BLaER1 treated with 17β-estradiol and CSF1 and Interleukin-3, amounts not matched to agents 10 nM and 100 nM (cell line): ENCODE data around the gene ECE1.

Experiments used
- H3K27ac ChIP-seq, 11 experiments: shearing (Covaris generic); formaldehyde crosslinking; 2 replicates each; pipeline ENCODE4 v1.8.1; 2022
- H3K27me3 ChIP-seq, 11 experiments: shearing (Covaris generic); formaldehyde crosslinking; 2 replicates each; pipeline ENCODE4 v1.8.1; 2022
- H3K36me3 ChIP-seq, 11 experiments: shearing (Covaris generic); formaldehyde crosslinking; 2 replicates each; pipeline ENCODE4 v1.8.1; 2022
- H3K4me1 ChIP-seq, 10 experiments: shearing (Covaris generic); formaldehyde crosslinking; 2 replicates each; pipeline ENCODE4 v1.8.1; 2022
- H3K4me2 ChIP-seq, 11 experiments: shearing (Covaris generic); formaldehyde crosslinking; 2 replicates each; pipeline ENCODE4 v1.8.1; 2022
- H3K4me3 ChIP-seq, 10 experiments: shearing (Covaris generic); formaldehyde crosslinking; 2 replicates each; pipeline ENCODE4 v1.8.1; 2022
- H3K9ac ChIP-seq, 11 experiments: shearing (Covaris generic); formaldehyde crosslinking; 2 replicates each; pipeline ENCODE4 v1.8.1; 2022
- H3K9me3 ChIP-seq, 11 experiments: shearing (Covaris generic); formaldehyde crosslinking; replicated peaks in 1 of 11; 2 replicates each; pipeline ENCODE4 v1.8.1; 2022
- H4K20me1 ChIP-seq, 11 experiments: shearing (Covaris generic); formaldehyde crosslinking; 2 replicates each; pipeline ENCODE4 v1.8.1; 2022
- Cebpa-rat ChIP-seq, 11 experiments: shearing (Covaris generic); IDR thresholded peaks; 2 replicates each; pipeline ENCODE4 v1.8.1; 2022

The ECE1 gene

GRCh38 chr1:21240706-21241105, 49.6 kb downstream of the ECE1 start:
- Histone ChIP-seq H3K27ac (no peak overlapping the region), H3K36me3 (peaks cover 4 to 77% (median 38%) of the 10 kb centered on the region in 11 experiments; a peak in 19 of 22 replicates), H3K9me3 (0 out of 22 replicates have a peak, but pooled peaks cover 0 to 2% (median 0%) of the 10 kb centered on the region in 11 experiments), H3K4me1 (peaks cover 0 to 15% (median 7%) of the 10 kb centered on the region in 10 experiments; a peak in 13 of 20 replicates), H3K4me3 (no peak overlapping the region), H3K9ac (no peak overlapping the region), H4K20me1 (peaks cover 0 to 61% (median 0%) of the 10 kb centered on the region in 11 experiments; a peak in 5 of 22 replicates), H3K27me3 (no peaks in the 10 kb centered on the region), H3K4me2 (no peak overlapping the region)
- no peak for TF ChIP-seq Cebpa-rat (IDR thresholded peaks at IDR 0.05)

DNA sequence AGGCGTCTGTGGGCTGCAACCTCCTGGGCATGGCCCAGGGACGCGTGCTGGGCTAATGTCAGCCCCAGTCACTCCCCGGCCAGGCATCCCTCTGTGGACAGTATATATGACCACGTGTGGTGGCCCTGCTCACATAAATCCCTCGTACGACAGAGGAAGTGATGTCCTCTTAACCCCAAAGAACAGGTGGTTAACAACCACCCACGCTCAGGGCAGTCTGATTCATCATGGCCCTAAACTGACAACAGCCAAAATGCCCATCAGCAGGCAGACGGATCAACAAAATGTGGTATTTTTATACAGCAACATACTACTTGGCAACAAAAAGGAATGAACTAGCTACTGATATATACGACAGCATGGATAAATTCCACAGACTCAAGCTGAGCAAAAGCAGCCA, 51.0 kb downstream of the ECE1 start:
- Histone ChIP-seq H3K4me2 (peak overlapping the region in 4 of 11 experiments; percentile 14 to 44 (median 28); a peak in 3 of 22 replicates), H3K27me3 (no peaks in the 10 kb centered on the region), H3K9me3 (no peaks in the 10 kb centered on the region), H3K27ac (no peak overlapping the region), H3K9ac (no peak overlapping the region), H3K4me3 (no peak overlapping the region), H3K4me1 (peaks cover 0 to 15% (median 7%) of the 10 kb centered on the region in 10 experiments; a peak in 13 of 20 replicates), H3K36me3 (peaks cover 0 to 67% (median 35%) of the 10 kb centered on the region in 11 experiments; a peak in 16 of 22 replicates), H4K20me1 (peaks cover 0 to 63% (median 0%) of the 10 kb centered on the region in 11 experiments; a peak in 5 of 22 replicates)
- no peak for TF ChIP-seq Cebpa-rat (IDR thresholded peaks at IDR 0.05)

DNA sequence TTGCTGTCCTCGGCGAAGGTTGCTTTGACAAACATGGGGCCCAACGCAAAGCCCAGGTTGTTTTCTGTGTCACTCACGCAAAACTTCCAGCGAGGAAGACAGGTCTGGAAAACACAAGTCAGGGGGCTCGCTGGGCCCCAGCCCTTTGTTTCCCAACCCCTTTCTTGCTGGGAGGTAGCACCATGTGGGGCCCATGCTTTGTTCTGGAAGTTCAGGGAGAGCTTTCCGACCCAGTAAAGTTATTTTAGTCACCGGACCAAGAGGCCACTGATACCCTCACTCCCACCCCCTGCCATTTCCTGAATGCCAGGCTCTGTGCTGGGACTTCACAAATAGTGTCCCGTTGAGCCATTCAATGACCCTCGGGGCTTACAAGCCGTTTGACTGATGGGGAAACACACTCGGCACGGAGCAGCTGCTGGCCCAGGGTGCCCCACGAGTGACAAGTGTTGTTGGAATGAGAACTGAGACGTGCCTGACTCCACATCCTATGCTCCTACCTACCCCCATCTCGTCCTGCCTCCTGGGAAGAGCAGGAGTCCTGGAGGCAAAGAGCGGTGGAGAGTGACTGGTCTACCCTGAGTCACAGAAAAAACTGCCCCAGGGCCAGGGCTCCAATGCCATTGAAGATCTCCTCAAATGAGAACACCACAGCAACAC, 52.0 kb downstream of the ECE1 start:
- Histone ChIP-seq H3K27ac (no peak overlapping the region), H3K4me3 (no peak overlapping the region), H3K4me1 (peaks cover 0 to 17% (median 13%) of the 10 kb centered on the region in 10 experiments; a peak in 15 of 20 replicates), H3K9ac (no peak overlapping the region), H3K36me3 (peaks cover 0 to 58% (median 28%) of the 10 kb centered on the region in 11 experiments; a peak in 17 of 22 replicates), H3K27me3 (no peaks in the 10 kb centered on the region), H3K4me2 (no peak overlapping the region), H4K20me1 (peaks cover 0 to 54% (median 0%) of the 10 kb centered on the region in 11 experiments; a peak in 7 of 22 replicates), H3K9me3 (no peaks in the 10 kb centered on the region)
- no peak for TF ChIP-seq Cebpa-rat (IDR thresholded peaks at IDR 0.05)

DNA sequence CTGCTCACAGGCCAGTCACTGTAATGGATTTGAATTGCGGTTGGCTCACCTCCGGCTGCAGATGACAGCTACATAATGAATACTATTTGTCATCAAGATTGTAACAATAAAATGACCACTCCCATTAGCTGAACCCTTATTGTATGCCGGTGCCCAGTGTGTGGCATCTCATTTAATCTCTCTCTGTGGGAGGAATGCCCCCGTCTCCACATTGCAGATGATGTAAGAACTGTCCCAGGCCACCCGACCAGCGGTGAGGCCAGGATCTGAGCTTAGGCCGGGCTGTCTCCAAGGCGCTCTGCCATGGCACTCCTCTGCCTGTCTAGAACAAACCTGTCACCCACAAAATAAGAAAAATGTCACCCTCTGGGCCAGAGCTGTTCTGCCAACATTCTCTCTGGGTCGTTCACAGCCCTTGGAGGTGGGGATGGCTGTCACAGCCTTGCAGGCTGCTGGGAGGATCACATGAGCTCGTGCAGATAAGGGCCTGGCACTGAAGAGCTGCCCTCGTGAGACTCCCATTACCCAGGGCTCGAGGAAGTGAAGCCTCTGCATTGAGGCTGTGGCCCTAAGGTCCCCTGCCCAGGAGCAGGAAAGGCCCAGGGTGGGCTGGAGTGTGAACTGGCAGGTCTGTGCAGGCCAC, 52.7 kb downstream of the ECE1 start:
- Histone ChIP-seq H3K27ac (no peak overlapping the region), H4K20me1 (peaks cover 0 to 57% (median 0%) of the 10 kb centered on the region in 11 experiments; a peak in 7 of 22 replicates), H3K9ac (no peak overlapping the region), H3K4me1 (peaks cover 0 to 18% (median 14%) of the 10 kb centered on the region in 10 experiments; a peak in 15 of 20 replicates), H3K36me3 (peaks cover 0 to 57% (median 34%) of the 10 kb centered on the region in 11 experiments; a peak in 17 of 22 replicates), H3K4me3 (no peak overlapping the region), H3K27me3 (no peaks in the 10 kb centered on the region), H3K4me2 (no peak overlapping the region), H3K9me3 (no peaks in the 10 kb centered on the region)
- no peak for TF ChIP-seq Cebpa-rat (IDR thresholded peaks at IDR 0.05)

- no peaks in the 10 kb centered on the region for H3K9me3 ChIP-seq
- no peaks in the 10 kb centered on the region for H3K27me3 ChIP-seq
- peaks cover 0 to 18% (median 7%) of the 10 kb centered on the region in 10 experiments; a peak in 11 of 20 replicates for H3K4me1 ChIP-seq
- no peak overlapping the region for H3K4me3 ChIP-seq
- H3K27ac ChIP-seq = no peak overlapping the region
- peaks cover 0 to 58% (median 0%) of the 10 kb centered on the region in 11 experiments; a peak in 4 of 22 replicates for H4K20me1 ChIP-seq
- H3K4me2 ChIP-seq = no peak overlapping the region
- TF ChIP-seq Cebpa-rat (IDR thresholded peaks at IDR 0.05) = no peak
- H3K36me3 ChIP-seq = peaks cover 0 to 55% (median 35%) of the 10 kb centered on the region in 11 experiments; a peak in 17 of 22 replicates
- H3K9ac ChIP-seq = no peak overlapping the region
Observed at GRCh38 chr1:21236178-21236577, 54.1 kb downstream of the ECE1 start.

GRCh38 chr1:21234779-21235178, 55.5 kb downstream of the ECE1 start:
- no peak for TF ChIP-seq Cebpa-rat (IDR thresholded peaks at IDR 0.05)
- H3K27ac ChIP-seq = no peak overlapping the region

GRCh38 chr1:21233490-21233889, 56.8 kb downstream of the ECE1 start:
- Histone ChIP-seq H3K27me3 (no peaks in the 10 kb centered on the region), H3K27ac (no peak overlapping the region), H3K9me3 (no peaks in the 10 kb centered on the region), H3K4me1 (peaks cover 0 to 10% (median 2%) of the 10 kb centered on the region in 10 experiments; a peak in 8 of 20 replicates), H3K36me3 (peaks cover 0 to 59% (median 36%) of the 10 kb centered on the region in 11 experiments; a peak in 17 of 22 replicates), H4K20me1 (peaks cover 0 to 44% (median 0%) of the 10 kb centered on the region in 11 experiments; a peak in 4 of 22 replicates), H3K9ac (no peak overlapping the region), H3K4me3 (no peak overlapping the region), H3K4me2 (peak overlapping the region in 1 of 11 experiments; percentile 45; a peak in 2 of 22 replicates)
- TF ChIP-seq Cebpa-rat (IDR thresholded peaks at IDR 0.05) = no peak

More at GRCh38 chr1:21234779-21235178, 55.5 kb downstream of the ECE1 start:
- Histone ChIP-seq H3K27me3 (no peaks in the 10 kb centered on the region), H3K4me3 (no peak overlapping the region), H3K9ac (no peak overlapping the region), H3K36me3 (peaks cover 0 to 59% (median 38%) of the 10 kb centered on the region in 11 experiments; a peak in 17 of 22 replicates), H3K4me1 (peaks cover 0 to 17% (median 7%) of the 10 kb centered on the region in 10 experiments; a peak in 11 of 20 replicates), H3K4me2 (no peak overlapping the region), H3K9me3 (no peaks in the 10 kb centered on the region), H4K20me1 (peaks cover 0 to 56% (median 0%) of the 10 kb centered on the region in 11 experiments; a peak in 4 of 22 replicates)

- Histone ChIP-seq H3K4me2 (no peak overlapping the region), H3K27ac (no peak overlapping the region), H3K4me1 (peaks cover 0 to 10% (median 2%) of the 10 kb centered on the region in 10 experiments; a peak in 8 of 20 replicates), H3K36me3 (peaks cover 0 to 53% (median 34%) of the 10 kb centered on the region in 11 experiments; a peak in 18 of 22 replicates), H3K9me3 (no peaks in the 10 kb centered on the region), H3K27me3 (no peaks in the 10 kb centered on the region), H4K20me1 (peaks cover 0 to 34% (median 0%) of the 10 kb centered on the region in 11 experiments; a peak in 4 of 22 replicates), H3K9ac (no peak overlapping the region), H3K4me3 (no peak overlapping the region)
- TF ChIP-seq Cebpa-rat (IDR thresholded peaks at IDR 0.05) = no peak
Observed at GRCh38 chr1:21232044-21232443, 58.2 kb downstream of the ECE1 start.
